ENCODE results near the gene PITPNC1.
A peak's percentile ranks its signal among the peaks of the same experiment; 100 is the strongest.
"Not testable (repeated sequence)": the region's sequence is repeated elsewhere in the genome, so short reads cannot be mapped to it uniquely, and the experiment has no call there.

The PITPNC1 gene

GRCh38 chr17:67376737-67377487 is at the start of gene PITPNC1:
Gene PITPNC1, plus strand, starts transcription at chr17:67377281.
- peak; percentile 31 for DNase-seq

GRCh38 chr17:67328026-67328425 is 49.1 kb upstream of the PITPNC1 start:
- no peak for DNase-seq

- DNase-seq, result not testable (repeated sequence)
Observed at GRCh38 chr17:67331381-67332161, 45.5 kb upstream of the PITPNC1 start.

GRCh38 chr17:67332162-67332508 is 44.9 kb upstream of the PITPNC1 start:
- not testable (repeated sequence) for DNase-seq

GRCh38 chr17:67335245-67335835 is 41.7 kb upstream of the PITPNC1 start:
- no peak for DNase-seq

DNA sequence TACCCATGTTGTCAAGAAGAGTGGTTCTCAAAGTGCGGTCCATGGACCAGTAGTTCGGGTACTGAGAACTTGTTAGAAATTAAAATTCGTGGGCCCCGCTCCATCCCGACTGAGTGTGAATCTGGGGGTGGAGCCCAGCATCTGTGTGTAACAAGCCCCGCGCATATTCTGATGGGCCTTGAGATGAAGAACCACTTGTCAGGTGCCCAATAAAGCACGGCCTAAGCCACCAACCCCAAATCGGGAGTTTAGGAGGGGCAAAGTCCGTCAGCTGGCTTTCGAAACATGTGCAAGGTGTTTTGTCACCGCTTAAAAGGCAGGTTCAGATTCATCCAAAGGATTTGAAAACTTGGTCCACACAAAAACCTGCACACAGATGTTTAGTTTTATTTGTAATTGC is 40.2 kb upstream of the PITPNC1 start:
- DNase-seq, result no peak

GRCh38 chr17:67338353-67338752 is 38.7 kb upstream of the PITPNC1 start:
- not testable (repeated sequence) for DNase-seq

DNA sequence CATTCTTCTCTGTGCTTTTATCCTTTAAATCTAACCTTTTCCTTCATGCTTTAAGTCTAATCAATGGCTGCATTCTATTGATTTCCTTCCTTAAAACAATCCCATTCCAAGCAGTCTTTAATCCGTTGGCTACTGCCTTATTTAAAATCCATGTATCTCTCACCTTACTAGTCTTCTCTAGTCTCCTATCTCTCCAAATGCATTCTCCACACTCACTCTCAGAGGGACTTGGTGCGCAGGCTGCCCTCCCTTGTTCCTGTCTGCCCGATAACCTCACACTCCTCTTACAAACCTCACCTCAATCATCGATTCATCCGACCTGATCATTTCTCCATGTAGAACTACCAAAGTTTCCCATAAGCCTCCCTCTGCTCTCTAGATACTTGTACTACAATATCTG is 33.8 kb upstream of the PITPNC1 start:
- DNase-seq, result no peak

GRCh38 chr17:67347826-67348225 is 29.3 kb upstream of the PITPNC1 start:
- no peak for DNase-seq

- DNase-seq, result no peak
Observed at GRCh38 chr17:67349420-67349819, 27.7 kb upstream of the PITPNC1 start.

- no peak for DNase-seq
Observed at GRCh38 chr17:67353161-67353560, 23.9 kb upstream of the PITPNC1 start.

GRCh38 chr17:67353929-67354574 is 23.0 kb upstream of the PITPNC1 start:
- no peak for DNase-seq

DNA sequence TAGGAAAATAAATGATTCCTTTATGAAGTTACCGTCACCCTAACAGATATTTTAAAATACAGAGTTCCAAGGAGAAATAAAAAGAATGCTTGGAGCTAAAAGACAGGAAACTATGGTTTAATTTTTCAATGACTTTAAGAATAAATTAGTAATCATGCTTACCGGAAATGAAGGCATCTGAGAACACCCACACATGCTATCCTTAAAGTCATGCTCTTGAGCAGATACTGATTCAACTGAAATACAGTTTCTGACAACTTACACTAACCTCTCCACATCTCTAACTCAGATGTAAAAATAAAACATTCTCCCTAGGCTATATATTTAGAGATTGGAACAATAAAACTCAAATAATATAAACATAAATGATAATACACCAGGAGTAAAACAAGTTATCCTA is 18.5 kb upstream of the PITPNC1 start:
- DNase-seq, result no peak

DNA sequence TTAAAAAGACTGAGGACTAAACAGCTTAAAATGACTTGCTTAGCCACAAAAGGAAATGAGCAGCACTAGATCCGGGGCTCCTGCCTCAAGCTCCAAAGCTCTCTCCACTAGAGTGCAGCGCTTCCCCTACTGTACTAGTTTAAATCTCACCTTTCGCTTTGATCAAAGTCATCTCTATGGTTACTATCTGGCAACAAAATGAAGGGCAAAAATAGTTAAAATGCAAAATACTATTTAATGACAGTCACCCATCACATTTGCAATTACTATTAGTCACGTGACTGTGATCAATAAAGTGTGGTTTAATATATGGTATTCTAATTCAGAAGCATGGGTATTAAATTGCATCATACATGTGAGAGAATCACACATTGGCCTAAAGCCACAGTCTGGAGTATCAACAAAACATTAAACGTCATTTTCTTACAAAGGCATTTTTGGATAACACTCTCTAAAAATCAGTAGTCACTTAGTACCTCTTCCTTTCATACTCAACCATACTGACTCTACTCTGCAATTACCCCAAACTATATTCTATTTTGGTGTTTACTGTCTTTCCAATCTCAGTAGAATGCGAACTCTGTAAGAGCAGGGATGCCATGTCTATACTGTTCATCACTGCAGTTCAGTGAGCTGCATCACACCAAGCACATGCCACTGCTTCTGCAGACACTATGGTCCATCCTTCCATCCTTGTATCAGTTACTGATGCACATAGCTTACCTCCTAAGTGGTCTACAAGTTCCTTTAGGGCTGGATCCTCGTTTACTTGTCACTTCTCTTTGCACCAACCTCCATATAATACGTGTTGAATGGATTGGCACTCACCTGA is 16.9 kb upstream of the PITPNC1 start:
- no peak for DNase-seq

- no peak for DNase-seq
Observed at GRCh38 chr17:67360880-67361279, 16.2 kb upstream of the PITPNC1 start.

GRCh38 chr17:67362173-67362572 is 14.9 kb upstream of the PITPNC1 start:
- no peak for DNase-seq

DNA sequence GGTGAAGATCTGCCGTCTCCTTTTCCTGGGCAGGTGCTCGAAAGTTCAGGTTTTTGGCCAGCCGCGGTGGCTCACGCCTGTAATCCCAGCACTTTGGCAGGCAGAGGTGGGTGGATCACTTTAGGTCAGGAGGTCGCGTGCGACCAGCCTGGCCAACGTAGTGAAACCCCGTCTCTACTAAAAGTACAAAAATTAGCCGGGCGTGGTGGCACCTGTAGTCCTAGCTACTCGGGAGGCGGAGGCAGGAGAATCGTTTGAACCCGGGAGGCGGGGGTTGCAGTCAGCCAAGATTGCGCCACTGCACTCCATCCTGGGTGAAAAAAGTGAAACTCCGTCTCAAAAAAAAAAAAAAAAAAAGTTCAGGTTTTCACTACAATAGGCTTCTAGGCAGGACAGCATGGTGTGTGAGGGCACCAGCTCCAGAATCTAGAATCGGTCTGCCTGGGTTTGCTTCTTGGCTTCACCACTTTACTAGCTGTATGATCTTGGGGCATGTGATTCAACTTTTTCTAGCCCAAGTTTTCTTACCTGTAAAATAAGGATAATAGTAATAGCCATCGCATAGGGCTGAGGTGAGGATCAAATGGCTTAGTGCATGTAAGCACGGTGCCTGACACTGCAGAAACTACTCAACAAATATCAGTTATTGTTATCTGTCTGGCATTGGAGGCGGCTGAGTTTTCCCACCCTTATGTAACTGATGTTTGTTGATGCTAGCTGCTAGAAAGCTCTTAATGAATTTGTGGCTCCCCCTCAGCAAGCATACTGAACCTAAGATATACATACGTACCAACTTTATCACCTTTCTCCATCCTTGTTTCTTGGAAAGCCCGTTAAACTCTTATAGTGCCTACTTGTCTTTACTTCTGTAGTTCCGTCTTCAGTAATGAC is 12.0 kb upstream of the PITPNC1 start:
- DNase-seq, result no peak

DNA sequence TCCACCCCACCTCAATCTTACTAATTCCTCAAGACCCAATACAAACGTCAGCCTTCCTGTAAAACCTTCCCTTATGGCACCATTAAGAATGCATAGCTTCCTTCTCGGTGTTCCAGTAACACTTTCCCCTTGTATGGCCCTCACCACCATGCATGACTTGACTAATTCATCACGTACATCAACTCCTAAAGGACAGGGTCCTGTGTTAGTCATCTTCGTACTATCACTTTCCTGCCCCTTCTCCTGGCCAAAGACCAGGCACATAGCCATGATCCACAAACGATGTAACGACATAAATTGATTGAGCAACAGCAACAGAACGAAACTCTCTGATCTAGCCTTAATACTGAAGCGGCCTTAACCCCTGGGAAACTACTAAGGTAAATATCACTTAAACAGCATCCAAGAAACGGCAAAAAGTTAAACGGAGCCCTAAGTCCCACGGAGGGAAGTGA is 11.3 kb upstream of the PITPNC1 start:
- no peak for DNase-seq

- peak; percentile 76 for DNase-seq
Observed at GRCh38 chr17:67366193-67367157, 10.6 kb upstream of the PITPNC1 start, which contains the start of gene PSMD12. Gene PSMD12, minus strand, starts transcription at chr17:67366577. Its CDS starts 58 bp downstream, at chr17:67366519.

- no peak for DNase-seq
Observed at GRCh38 chr17:67369676-67370075, 7.4 kb upstream of the PITPNC1 start.

Measured in SHP77 treated with DMSO at 0.1 percent for 48 hours (cell line).